ENCODE results near the gene RALGAPA2.

The RALGAPA2 gene

GRCh38 chr20:20731000-20731944, 18.8 kb upstream of the RALGAPA2 start:
- Histone ChIP-seq H3K4me1 (ENCODE audit: control insufficient read depth in 2 of 2, insufficient read depth in 2 of 2, low read length in 2 of 2) (no peaks in the 10 kb centered on the region), H3K27me3 (ENCODE audit: control insufficient read depth in 2 of 2, insufficient read depth in 2 of 2, low read length in 2 of 2) (no peaks in the 10 kb centered on the region), H3K36me3 (ENCODE audit: control insufficient read depth in 2 of 2, insufficient read depth in 2 of 2, low read length in 2 of 2) (no peaks in the 10 kb centered on the region), H3K9me3 (ENCODE audit: control insufficient read depth in 2 of 2, low read length in 2 of 2) (no peaks in the 10 kb centered on the region), H3K9ac (ENCODE audit: low read depth in 1 of 2, low read length in 2 of 2) (no peak overlapping the region), H3K27ac (ENCODE audit: low read depth in 2 of 2, low read length in 2 of 2) (no peak overlapping the region), H3K4me3 (ENCODE audit: low read length in 2 of 2) (no peak overlapping the region)

DNA sequence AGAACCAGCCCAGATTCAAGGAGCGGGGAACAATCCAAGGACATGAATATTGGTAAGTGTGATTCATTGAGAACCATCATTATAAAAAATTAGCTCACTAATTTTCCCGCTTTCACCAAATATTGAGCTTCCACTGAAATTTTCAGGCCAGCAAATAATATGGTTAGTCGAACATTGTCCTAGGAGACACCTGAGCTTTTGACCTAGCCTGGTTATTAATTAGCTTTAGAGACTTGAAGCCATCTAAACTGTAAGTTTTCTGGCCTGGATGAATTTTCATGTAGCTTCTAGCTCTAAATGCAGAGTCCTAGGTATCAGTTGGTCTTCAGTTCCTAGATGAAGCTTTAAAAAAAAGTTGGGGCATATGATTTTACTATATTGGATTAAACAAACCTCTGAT, 17.1 kb upstream of the RALGAPA2 start:
- no peaks in the 10 kb centered on the region for H3K9me3 ChIP-seq (ENCODE audit: control insufficient read depth in 2 of 2, low read length in 2 of 2)
- H3K27ac ChIP-seq (ENCODE audit: low read depth in 2 of 2, low read length in 2 of 2): no peak overlapping the region
- H3K9ac ChIP-seq (ENCODE audit: low read depth in 1 of 2, low read length in 2 of 2): no peak overlapping the region
- no peaks in the 10 kb centered on the region for H3K4me1 ChIP-seq (ENCODE audit: control insufficient read depth in 2 of 2, insufficient read depth in 2 of 2, low read length in 2 of 2)
- no peaks in the 10 kb centered on the region for H3K27me3 ChIP-seq (ENCODE audit: control insufficient read depth in 2 of 2, insufficient read depth in 2 of 2, low read length in 2 of 2)
- no peak overlapping the region for H3K4me3 ChIP-seq (ENCODE audit: low read length in 2 of 2)
- no peaks in the 10 kb centered on the region for H3K36me3 ChIP-seq (ENCODE audit: control insufficient read depth in 2 of 2, insufficient read depth in 2 of 2, low read length in 2 of 2)

DNA sequence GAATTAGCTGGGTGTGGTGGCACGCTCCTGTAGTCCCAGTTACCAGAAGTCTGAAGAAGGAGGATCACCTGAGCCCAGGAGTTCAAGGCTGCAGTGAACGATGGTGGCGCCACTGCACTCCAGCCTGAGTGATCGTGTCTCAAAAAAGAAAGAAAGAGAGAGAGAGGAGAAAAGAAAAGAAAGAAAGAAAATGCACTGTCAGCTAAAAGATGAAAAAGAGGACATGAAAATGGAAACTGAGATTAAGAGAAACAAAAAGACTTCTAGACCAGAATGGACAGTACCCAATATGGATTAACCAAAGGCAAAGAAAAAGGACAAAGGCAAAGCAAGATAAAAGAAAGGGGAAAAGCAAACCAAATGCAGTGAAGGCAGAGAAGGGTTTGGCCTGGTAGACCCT, 9.0 kb upstream of the RALGAPA2 start:
- Histone ChIP-seq H3K4me1 (ENCODE audit: control insufficient read depth in 2 of 2, insufficient read depth in 2 of 2, low read length in 2 of 2) (no peaks in the 10 kb centered on the region), H3K27me3 (ENCODE audit: control insufficient read depth in 2 of 2, insufficient read depth in 2 of 2, low read length in 2 of 2) (no peaks in the 10 kb centered on the region), H3K9ac (ENCODE audit: low read depth in 1 of 2, low read length in 2 of 2) (no peak overlapping the region), H3K36me3 (ENCODE audit: control insufficient read depth in 2 of 2, insufficient read depth in 2 of 2, low read length in 2 of 2) (no peaks in the 10 kb centered on the region), H3K27ac (ENCODE audit: low read depth in 2 of 2, low read length in 2 of 2) (no peak overlapping the region), H3K4me3 (ENCODE audit: low read length in 2 of 2) (no peak overlapping the region), H3K9me3 (ENCODE audit: control insufficient read depth in 2 of 2, low read length in 2 of 2) (no peaks in the 10 kb centered on the region)

- Histone ChIP-seq H3K4me3 (ENCODE audit: low read length in 2 of 2) (no peak overlapping the region), H3K36me3 (ENCODE audit: control insufficient read depth in 2 of 2, insufficient read depth in 2 of 2, low read length in 2 of 2) (no peaks in the 10 kb centered on the region), H3K9ac (ENCODE audit: low read depth in 1 of 2, low read length in 2 of 2) (no peak overlapping the region), H3K27ac (ENCODE audit: low read depth in 2 of 2, low read length in 2 of 2) (no peak overlapping the region), H3K9me3 (ENCODE audit: control insufficient read depth in 2 of 2, low read length in 2 of 2) (no peaks in the 10 kb centered on the region), H3K27me3 (ENCODE audit: control insufficient read depth in 2 of 2, insufficient read depth in 2 of 2, low read length in 2 of 2) (no peaks in the 10 kb centered on the region), H3K4me1 (ENCODE audit: control insufficient read depth in 2 of 2, insufficient read depth in 2 of 2, low read length in 2 of 2) (no peaks in the 10 kb centered on the region)
Measured at GRCh38 chr20:20720158-20720557, 7.7 kb upstream of the RALGAPA2 start.

- Histone ChIP-seq H3K9me3 (ENCODE audit: control insufficient read depth in 2 of 2, low read length in 2 of 2) (no peaks in the 10 kb centered on the region), H3K36me3 (ENCODE audit: control insufficient read depth in 2 of 2, insufficient read depth in 2 of 2, low read length in 2 of 2) (no peaks in the 10 kb centered on the region), H3K9ac (ENCODE audit: low read depth in 1 of 2, low read length in 2 of 2) (no peak overlapping the region), H3K4me3 (ENCODE audit: low read length in 2 of 2) (no peak overlapping the region), H3K27ac (ENCODE audit: low read depth in 2 of 2, low read length in 2 of 2) (no peak overlapping the region), H3K27me3 (ENCODE audit: control insufficient read depth in 2 of 2, insufficient read depth in 2 of 2, low read length in 2 of 2) (no peaks in the 10 kb centered on the region), H3K4me1 (ENCODE audit: control insufficient read depth in 2 of 2, insufficient read depth in 2 of 2, low read length in 2 of 2) (no peaks in the 10 kb centered on the region)
Measured at GRCh38 chr20:20719411-20719810, 7.0 kb upstream of the RALGAPA2 start.

GRCh38 chr20:20713244-20713765, 861 bp upstream of the RALGAPA2 start:
- Histone ChIP-seq H3K9me3 (ENCODE audit: control insufficient read depth in 2 of 2, low read length in 2 of 2) (no peaks in the 10 kb centered on the region), H3K4me1 (ENCODE audit: control insufficient read depth in 2 of 2, insufficient read depth in 2 of 2, low read length in 2 of 2) (peaks cover 9 to 16% of the 10 kb centered on the region in 2 donors), H3K27me3 (ENCODE audit: control insufficient read depth in 2 of 2, insufficient read depth in 2 of 2, low read length in 2 of 2) (no peaks in the 10 kb centered on the region), H3K27ac (ENCODE audit: low read depth in 2 of 2, low read length in 2 of 2) (peak overlapping the region in 1 of 2 donors; percentile 94), H3K36me3 (ENCODE audit: control insufficient read depth in 2 of 2, insufficient read depth in 2 of 2, low read length in 2 of 2) (no peaks in the 10 kb centered on the region), H3K9ac (ENCODE audit: low read depth in 1 of 2, low read length in 2 of 2) (peak overlapping the region; percentile 68 to 85), H3K4me3 (ENCODE audit: low read length in 2 of 2) (peak overlapping the region; percentile 86 to 87)

DNA sequence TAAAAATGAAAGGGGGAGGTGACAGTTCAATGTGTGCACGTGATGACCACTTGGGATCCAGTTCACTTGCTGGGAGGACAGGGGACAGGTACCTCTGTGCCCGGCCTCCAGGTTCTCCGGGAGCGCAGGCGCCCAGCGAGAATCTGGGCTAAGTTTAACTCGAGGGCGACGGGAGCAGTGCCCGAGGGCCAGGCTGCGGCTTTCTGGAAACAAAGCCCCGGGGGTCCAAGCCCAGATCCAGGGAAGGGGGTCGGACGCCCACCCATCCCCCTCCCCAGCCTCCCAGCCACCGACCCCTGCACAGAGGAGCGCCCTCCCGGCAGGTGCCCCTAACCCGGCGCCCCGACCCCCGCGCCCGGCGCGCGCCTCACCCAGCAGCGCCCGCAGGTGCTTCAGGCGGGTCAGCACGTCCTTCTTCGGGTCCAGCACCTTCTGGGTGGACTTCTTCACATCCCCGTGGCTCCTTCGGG, 405 bp downstream of the RALGAPA2 start:
- H3K27ac ChIP-seq (ENCODE audit: low read depth in 2 of 2, low read length in 2 of 2): peak overlapping the region; percentile 94 to 98
- H3K4me3 ChIP-seq (ENCODE audit: low read length in 2 of 2): peak overlapping the region; percentile 86 to 87
- no peaks in the 10 kb centered on the region for H3K36me3 ChIP-seq (ENCODE audit: control insufficient read depth in 2 of 2, insufficient read depth in 2 of 2, low read length in 2 of 2)
- peaks cover 9 to 16% of the 10 kb centered on the region in 2 donors for H3K4me1 ChIP-seq (ENCODE audit: control insufficient read depth in 2 of 2, insufficient read depth in 2 of 2, low read length in 2 of 2)
- no peaks in the 10 kb centered on the region for H3K27me3 ChIP-seq (ENCODE audit: control insufficient read depth in 2 of 2, insufficient read depth in 2 of 2, low read length in 2 of 2)
- H3K9ac ChIP-seq (ENCODE audit: low read depth in 1 of 2, low read length in 2 of 2): peak overlapping the region; percentile 83 to 85
- no peaks in the 10 kb centered on the region for H3K9me3 ChIP-seq (ENCODE audit: control insufficient read depth in 2 of 2, low read length in 2 of 2)

DNA sequence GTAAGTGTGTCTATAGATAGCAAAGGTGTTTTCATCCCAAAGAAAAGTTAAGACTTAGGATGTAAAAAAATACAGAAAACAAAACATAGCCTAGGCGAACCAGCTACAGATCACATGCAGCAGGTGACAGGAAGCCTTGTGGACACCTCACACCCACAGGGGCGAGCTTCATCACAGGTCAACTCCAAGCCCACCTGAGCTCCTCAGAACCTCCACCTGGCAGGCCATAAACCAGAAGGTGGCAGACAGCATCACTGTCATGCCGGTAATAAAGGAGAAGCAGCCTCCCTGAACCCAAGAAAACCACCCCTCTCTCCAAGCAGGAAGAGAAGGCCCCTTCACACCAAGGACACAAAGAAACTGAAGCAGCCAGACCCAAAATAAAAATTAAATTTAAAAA, 1.0 kb downstream of the RALGAPA2 start:
- Histone ChIP-seq H3K36me3 (ENCODE audit: control insufficient read depth in 2 of 2, insufficient read depth in 2 of 2, low read length in 2 of 2) (no peaks in the 10 kb centered on the region), H3K4me3 (ENCODE audit: low read length in 2 of 2) (peak overlapping the region; percentile 86 to 87), H3K4me1 (ENCODE audit: control insufficient read depth in 2 of 2, insufficient read depth in 2 of 2, low read length in 2 of 2) (peaks cover 9 to 18% of the 10 kb centered on the region in 2 donors), H3K27me3 (ENCODE audit: control insufficient read depth in 2 of 2, insufficient read depth in 2 of 2, low read length in 2 of 2) (no peaks in the 10 kb centered on the region), H3K9me3 (ENCODE audit: control insufficient read depth in 2 of 2, low read length in 2 of 2) (no peaks in the 10 kb centered on the region), H3K27ac (ENCODE audit: low read depth in 2 of 2, low read length in 2 of 2) (peak overlapping the region; percentile 94 to 98), H3K9ac (ENCODE audit: low read depth in 1 of 2, low read length in 2 of 2) (peak overlapping the region; percentile 83 to 85)

GRCh38 chr20:20710443-20711315, 1.8 kb downstream of the RALGAPA2 start:
- Histone ChIP-seq H3K4me1 (ENCODE audit: control insufficient read depth in 2 of 2, insufficient read depth in 2 of 2, low read length in 2 of 2) (peaks cover 9 to 18% of the 10 kb centered on the region in 2 donors), H3K4me3 (ENCODE audit: low read length in 2 of 2) (peak overlapping the region; percentile 86 to 87), H3K9ac (ENCODE audit: low read depth in 1 of 2, low read length in 2 of 2) (peak overlapping the region; percentile 83 to 85), H3K27me3 (ENCODE audit: control insufficient read depth in 2 of 2, insufficient read depth in 2 of 2, low read length in 2 of 2) (no peaks in the 10 kb centered on the region), H3K36me3 (ENCODE audit: control insufficient read depth in 2 of 2, insufficient read depth in 2 of 2, low read length in 2 of 2) (no peaks in the 10 kb centered on the region), H3K27ac (ENCODE audit: low read depth in 2 of 2, low read length in 2 of 2) (peak overlapping the region; percentile 94 to 98), H3K9me3 (ENCODE audit: control insufficient read depth in 2 of 2, low read length in 2 of 2) (no peaks in the 10 kb centered on the region)
